HUES48 (cell line): ENCODE measurements around the gene CPNE4.

Experiments used
- H3K27ac ChIP-seq: one replicate; pipeline ENCODE4 v1.7.0; 2013; ENCODE audit warnings: low read depth, low read length, inconsistent platforms
- H3K27me3 ChIP-seq: 2 replicates; pipeline ENCODE4 v1.6.1; 2013; ENCODE audit warnings: mild to moderate bottlenecking, low read length; ENCODE audit not compliant: control insufficient read depth, insufficient read depth
- H3K36me3 ChIP-seq: 2 replicates; pipeline ENCODE4 v1.6.1; 2013; ENCODE audit warnings: low read length; ENCODE audit not compliant: control insufficient read depth, insufficient read depth
- H3K4me1 ChIP-seq: 2 replicates; pipeline ENCODE4 v1.6.1; 2013; ENCODE audit warnings: mild to moderate bottlenecking, low read length; ENCODE audit not compliant: control insufficient read depth, insufficient read depth
- H3K4me3 ChIP-seq: 2 replicates; pipeline ENCODE4 v1.5.1; 2013; ENCODE audit warnings: mild to moderate bottlenecking, low read depth, low read length
- H3K9ac ChIP-seq: 2 replicates; pipeline ENCODE4 v1.6.1; 2013; ENCODE audit warnings: mild to moderate bottlenecking, low read depth, low read length, moderate library complexity
- H3K9me3 ChIP-seq: 2 replicates; pipeline ENCODE4 v1.6.1; 2013; ENCODE audit warnings: low read length; ENCODE audit not compliant: control insufficient read depth, insufficient read depth

CPNE4 gene

GRCh38 chr3:132042681-132043080, 7.9 kb upstream of the CPNE4 start:
- Histone ChIP-seq H3K9ac (no peak overlapping the region), H3K36me3 (no peaks in the 10 kb centered on the region), H3K9me3 (no peaks in the 10 kb centered on the region), H3K4me3 (no peak overlapping the region), H3K27me3 (no peaks in the 10 kb centered on the region), H3K27ac (no peak overlapping the region), H3K4me1 (no peaks in the 10 kb centered on the region; the same call in 1 of the 2 replicates)

- no peaks in the 10 kb centered on the region; the same call in 1 of the 2 replicates for H3K4me1 ChIP-seq
- H3K36me3 ChIP-seq: no peaks in the 10 kb centered on the region
- H3K9me3 ChIP-seq: no peaks in the 10 kb centered on the region
- no peak overlapping the region for H3K9ac ChIP-seq
- H3K27ac ChIP-seq: no peak overlapping the region
- peaks cover 20% of the 10 kb centered on the region for H3K27me3 ChIP-seq
- H3K4me3 ChIP-seq: no peak overlapping the region
These were observed 3.5 kb upstream of the CPNE4 start for GRCh38 chr3:132038198-132038825.

GRCh38 chr3:132037581-132037980, 2.8 kb upstream of the CPNE4 start:
- H3K9ac ChIP-seq: no peak overlapping the region
- H3K27ac ChIP-seq: no peak overlapping the region
- peaks cover 28% of the 10 kb centered on the region for H3K27me3 ChIP-seq
- H3K4me3 ChIP-seq: no peak overlapping the region
- no peaks in the 10 kb centered on the region for H3K36me3 ChIP-seq
- peaks cover 3% of the 10 kb centered on the region; the same call in 1 of the 2 replicates for H3K4me1 ChIP-seq
- no peaks in the 10 kb centered on the region for H3K9me3 ChIP-seq

- Histone ChIP-seq H3K4me1 (peaks cover 3% of the 10 kb centered on the region; the same call in 1 of the 2 replicates), H3K27ac (no peak overlapping the region), H3K4me3 (no peak overlapping the region), H3K27me3 (peaks cover 33% of the 10 kb centered on the region), H3K9me3 (no peaks in the 10 kb centered on the region), H3K36me3 (no peaks in the 10 kb centered on the region), H3K9ac (no peak overlapping the region)
These were observed 2.2 kb upstream of the CPNE4 start for GRCh38 chr3:132037056-132037455.

- Histone ChIP-seq H3K36me3 (no peaks in the 10 kb centered on the region), H3K4me3 (peak overlapping the region; percentile 71)
These were observed 723 bp downstream of the CPNE4 start for GRCh38 chr3:132034097-132034485.

GRCh38 chr3:132033471-132033870, 1.3 kb downstream of the CPNE4 start:
- Histone ChIP-seq H3K4me1 (peaks cover 7% of the 10 kb centered on the region), H3K36me3 (no peaks in the 10 kb centered on the region), H3K27ac (no peak overlapping the region), H3K9me3 (no peaks in the 10 kb centered on the region), H3K9ac (no peak overlapping the region), H3K27me3 (peaks cover 33% of the 10 kb centered on the region), H3K4me3 (peak overlapping the region; percentile 71)

More at GRCh38 chr3:132034097-132034485, 723 bp downstream of the CPNE4 start:
- H3K9ac ChIP-seq: no peak overlapping the region
- H3K27me3 ChIP-seq: peaks cover 33% of the 10 kb centered on the region
- no peak overlapping the region for H3K27ac ChIP-seq
- peaks cover 4% of the 10 kb centered on the region for H3K4me1 ChIP-seq
- no peaks in the 10 kb centered on the region for H3K9me3 ChIP-seq

GRCh38 chr3:132032959-132033358, 1.9 kb downstream of the CPNE4 start:
- H3K4me1 ChIP-seq: peaks cover 12% of the 10 kb centered on the region
- H3K27me3 ChIP-seq: peaks cover 33% of the 10 kb centered on the region
- H3K4me3 ChIP-seq: peak overlapping the region; percentile 71
- no peaks in the 10 kb centered on the region for H3K9me3 ChIP-seq
- H3K9ac ChIP-seq: no peak overlapping the region
- H3K36me3 ChIP-seq: no peaks in the 10 kb centered on the region
- no peak overlapping the region for H3K27ac ChIP-seq

- Histone ChIP-seq H3K9ac (no peak overlapping the region), H3K4me3 (no peak overlapping the region), H3K36me3 (no peaks in the 10 kb centered on the region), H3K9me3 (no peaks in the 10 kb centered on the region), H3K4me1 (peaks cover 12% of the 10 kb centered on the region), H3K27me3 (peaks cover 23% of the 10 kb centered on the region), H3K27ac (no peak overlapping the region)
These were observed 5.5 kb downstream of the CPNE4 start for GRCh38 chr3:132029182-132029902.

- H3K9ac ChIP-seq: no peak overlapping the region
- no peak overlapping the region for H3K4me3 ChIP-seq
- no peaks in the 10 kb centered on the region for H3K4me1 ChIP-seq
- no peak overlapping the region for H3K27ac ChIP-seq
- no peaks in the 10 kb centered on the region for H3K36me3 ChIP-seq
- H3K27me3 ChIP-seq: no peaks in the 10 kb centered on the region
- H3K9me3 ChIP-seq: no peaks in the 10 kb centered on the region
These were observed 11.9 kb downstream of the CPNE4 start for GRCh38 chr3:132022914-132023313.

GRCh38 chr3:132020058-132020457, 14.8 kb downstream of the CPNE4 start:
- H3K27me3 ChIP-seq: no peaks in the 10 kb centered on the region

GRCh38 chr3:132017137-132017536, 17.7 kb downstream of the CPNE4 start:
- H3K9me3 ChIP-seq: no peaks in the 10 kb centered on the region
- H3K4me1 ChIP-seq: peaks cover 5% of the 10 kb centered on the region; the same call in 1 of the 2 replicates
- no peak overlapping the region for H3K4me3 ChIP-seq
- H3K27me3 ChIP-seq: no peaks in the 10 kb centered on the region
- H3K27ac ChIP-seq: no peak overlapping the region
- H3K36me3 ChIP-seq: no peaks in the 10 kb centered on the region
- no peak overlapping the region for H3K9ac ChIP-seq

More at GRCh38 chr3:132020058-132020457, 14.8 kb downstream of the CPNE4 start:
- H3K36me3 ChIP-seq: no peaks in the 10 kb centered on the region
- no peaks in the 10 kb centered on the region for H3K4me1 ChIP-seq
- H3K9me3 ChIP-seq: no peaks in the 10 kb centered on the region
- H3K4me3 ChIP-seq: no peak overlapping the region
- H3K27ac ChIP-seq: no peak overlapping the region
- no peak overlapping the region for H3K9ac ChIP-seq
